ENCODE data around the gene EGFL8. TPM values are rescaled to one million over a fixed set of nuclear protein-coding genes. Genes with fewer than 3 reads are reported as not detected.

EGFL8 gene
- total RNA-seq, 1 donor from 2014 or later, result 17.2 TPM

DNA sequence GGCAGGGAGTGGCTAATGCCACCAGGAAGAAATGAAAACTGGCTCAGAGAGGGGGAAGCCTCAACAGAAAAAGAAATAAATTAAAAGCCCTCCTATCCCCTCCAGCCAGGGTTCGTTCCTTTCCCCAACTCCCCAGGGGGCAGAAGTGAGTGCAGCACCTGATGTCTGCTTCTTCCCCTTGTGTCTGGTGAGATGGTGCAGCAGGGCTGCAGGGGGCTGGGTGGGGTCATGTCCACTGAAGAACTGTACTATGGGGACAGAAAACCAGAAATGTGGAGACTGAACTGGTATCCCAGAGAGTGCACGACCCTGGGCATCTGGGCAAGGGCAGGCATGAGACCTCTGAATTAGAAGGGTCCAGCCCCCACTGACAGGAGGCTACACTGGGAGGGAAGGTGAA is 4.0 kb downstream of the EGFL8 start:
- DNase-seq, result no peak

GRCh38 chr6:32168807-32169591 is 4.6 kb downstream of the EGFL8 start:
- DNase-seq, result no peak

- DNase-seq, result no peak
These were observed 5.9 kb downstream of the EGFL8 start for GRCh38 chr6:32170294-32170693.

DNA sequence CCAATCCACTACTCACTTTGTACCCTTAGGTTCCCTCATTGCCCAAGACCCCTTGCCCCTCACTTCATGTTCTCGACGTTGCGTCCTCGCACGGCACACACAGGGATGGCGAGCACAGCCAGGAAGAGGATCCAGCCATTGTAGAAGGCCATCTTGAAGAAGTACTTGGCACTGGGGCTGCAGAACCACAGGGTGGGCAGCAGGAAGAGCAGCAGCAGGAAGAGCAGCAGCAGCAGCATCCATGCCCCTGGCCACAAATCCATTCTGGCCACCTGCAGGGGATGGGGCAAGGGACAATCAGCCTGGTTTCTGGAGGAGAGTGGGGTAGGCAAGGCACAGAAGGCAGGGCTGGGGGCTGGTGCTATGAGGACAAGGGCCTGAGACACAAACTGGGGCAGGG is 6.8 kb downstream of the EGFL8 start:
- no peak for DNase-seq

GRCh38 chr6:32173051-32173727 is 8.8 kb downstream of the EGFL8 start:
- DNase-seq, result no peak

- no peak for DNase-seq
These were observed 10.0 kb downstream of the EGFL8 start for GRCh38 chr6:32174416-32174815.

DNA sequence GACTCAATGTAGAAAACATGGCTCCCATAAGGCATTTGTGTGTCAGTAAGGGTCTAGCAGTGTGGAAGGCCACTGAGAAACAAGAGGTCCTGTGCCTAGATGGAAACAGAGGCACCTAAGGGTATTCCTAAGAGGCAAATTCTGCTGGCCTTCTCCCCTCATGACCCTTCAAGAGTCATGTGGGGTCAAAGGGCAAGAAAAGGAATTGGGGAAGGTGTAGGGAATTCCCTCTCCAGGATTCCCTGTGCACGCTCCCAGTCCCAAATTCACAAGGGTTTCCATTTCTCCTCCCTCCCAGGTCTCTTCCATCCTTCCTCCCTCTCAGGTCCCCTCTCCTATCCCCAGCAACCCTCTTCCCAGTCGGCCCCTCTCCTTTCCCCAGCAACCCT is 10.9 kb downstream of the EGFL8 start:
- DNase-seq, result no peak

DNA sequence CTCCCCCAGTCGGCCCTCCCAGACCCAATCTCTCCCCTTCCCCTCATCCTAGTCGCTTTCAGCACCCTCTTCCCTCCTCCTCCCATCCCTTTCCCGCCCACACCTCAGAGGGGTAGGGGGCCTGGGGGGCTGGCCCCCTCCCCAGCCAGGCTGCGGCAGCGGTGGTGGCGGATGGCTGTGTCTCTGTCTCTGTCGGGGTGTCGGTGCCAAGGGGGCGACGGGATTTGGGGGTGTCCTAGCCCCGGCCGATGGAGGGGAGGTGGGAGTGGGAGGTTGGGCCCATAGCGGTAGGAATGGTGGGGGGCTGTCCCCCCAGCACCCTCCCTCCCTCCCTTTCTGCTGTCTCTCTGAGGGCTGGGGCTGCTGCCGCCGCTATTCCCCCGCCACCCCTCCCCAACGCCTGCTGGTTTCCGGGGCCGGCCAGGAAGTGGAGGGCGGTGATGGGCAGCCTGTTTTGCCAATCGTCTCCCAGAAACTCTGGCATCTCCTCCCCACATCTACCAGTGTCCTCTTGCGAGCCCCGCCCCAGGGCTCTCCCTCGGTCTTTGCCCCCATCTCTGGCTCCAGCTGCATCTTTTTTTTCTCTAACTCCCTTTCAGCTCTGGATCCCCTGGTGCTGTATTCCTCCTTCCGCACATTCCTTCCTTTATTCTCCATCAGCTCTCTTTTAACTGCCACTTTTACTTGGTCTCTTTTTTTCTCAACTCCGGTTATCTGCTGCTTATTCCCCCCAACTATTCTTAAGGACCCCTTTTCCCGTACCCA is 11.5 kb downstream of the EGFL8 start, which contains the start of gene AGPAT1:
Gene AGPAT1 (minus strand): TSS at position 374 of the 765 bp plus-strand sequence. CDS start 4,588 bp downstream, outside the sequence.
- DNase-seq, result peak; percentile 94

DNA sequence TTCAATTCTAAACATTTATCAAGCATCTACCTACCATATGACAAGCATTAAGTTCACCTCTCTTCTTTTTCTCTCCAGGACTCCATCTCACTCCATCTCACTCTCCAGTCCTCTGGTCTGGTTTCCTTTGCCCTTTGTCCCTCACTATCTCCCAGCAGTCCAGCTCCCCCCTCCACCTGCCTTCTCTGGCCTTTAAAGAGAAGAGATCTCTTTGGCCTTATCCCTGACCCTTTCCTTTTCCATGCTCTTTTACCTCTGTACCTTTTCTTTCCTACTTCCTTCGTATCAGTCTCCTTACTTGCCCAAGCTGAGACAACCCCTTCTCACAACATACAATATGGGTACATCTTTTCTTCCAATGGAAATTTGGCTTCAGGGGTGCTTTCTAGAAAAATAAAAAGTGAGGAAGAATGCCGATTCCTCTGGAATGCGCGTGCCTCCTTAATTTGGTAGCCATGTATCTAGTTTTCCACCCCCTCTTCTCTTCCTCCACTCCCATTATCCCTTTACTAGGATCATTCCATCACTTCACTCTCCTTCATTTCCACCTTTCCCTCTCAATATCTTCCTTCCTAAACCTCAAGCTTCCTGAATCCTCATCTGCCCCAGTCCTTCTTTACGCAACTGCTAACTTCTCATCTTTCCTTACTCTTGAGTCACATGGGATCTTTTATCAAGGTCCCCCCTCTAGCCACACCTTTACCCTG is 12.2 kb downstream of the EGFL8 start:
- no peak for DNase-seq

DNA sequence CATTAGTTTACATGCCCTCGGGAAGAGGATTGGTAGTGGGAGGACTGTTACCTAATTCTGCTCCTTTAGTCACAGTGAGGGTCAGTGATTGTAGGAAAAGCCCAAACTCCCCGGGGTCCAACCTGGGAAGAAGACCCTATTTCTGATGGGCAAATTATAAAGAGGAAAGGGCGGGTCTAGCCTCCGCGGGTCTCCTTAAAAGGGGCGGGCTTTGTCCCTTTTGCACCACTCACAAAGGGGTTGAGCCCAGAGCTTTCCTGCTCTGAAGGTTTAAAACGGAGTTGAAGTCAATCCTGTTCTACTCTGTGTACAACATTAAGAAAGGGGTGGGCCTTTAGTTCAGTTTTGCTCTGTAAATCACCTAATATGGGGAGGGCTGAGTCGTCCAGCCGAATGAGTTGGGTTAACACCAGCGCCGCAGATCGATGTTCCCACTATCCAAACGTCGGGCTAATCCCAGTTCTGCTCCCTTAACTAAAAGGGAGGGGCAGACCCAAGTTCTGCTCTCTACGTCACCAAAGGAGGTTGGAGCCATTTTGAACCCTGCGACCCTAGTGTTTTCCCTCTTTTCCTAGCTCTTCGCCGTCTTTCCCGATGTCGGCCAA is 12.9 kb downstream of the EGFL8 start:
- no peak for DNase-seq

DNA sequence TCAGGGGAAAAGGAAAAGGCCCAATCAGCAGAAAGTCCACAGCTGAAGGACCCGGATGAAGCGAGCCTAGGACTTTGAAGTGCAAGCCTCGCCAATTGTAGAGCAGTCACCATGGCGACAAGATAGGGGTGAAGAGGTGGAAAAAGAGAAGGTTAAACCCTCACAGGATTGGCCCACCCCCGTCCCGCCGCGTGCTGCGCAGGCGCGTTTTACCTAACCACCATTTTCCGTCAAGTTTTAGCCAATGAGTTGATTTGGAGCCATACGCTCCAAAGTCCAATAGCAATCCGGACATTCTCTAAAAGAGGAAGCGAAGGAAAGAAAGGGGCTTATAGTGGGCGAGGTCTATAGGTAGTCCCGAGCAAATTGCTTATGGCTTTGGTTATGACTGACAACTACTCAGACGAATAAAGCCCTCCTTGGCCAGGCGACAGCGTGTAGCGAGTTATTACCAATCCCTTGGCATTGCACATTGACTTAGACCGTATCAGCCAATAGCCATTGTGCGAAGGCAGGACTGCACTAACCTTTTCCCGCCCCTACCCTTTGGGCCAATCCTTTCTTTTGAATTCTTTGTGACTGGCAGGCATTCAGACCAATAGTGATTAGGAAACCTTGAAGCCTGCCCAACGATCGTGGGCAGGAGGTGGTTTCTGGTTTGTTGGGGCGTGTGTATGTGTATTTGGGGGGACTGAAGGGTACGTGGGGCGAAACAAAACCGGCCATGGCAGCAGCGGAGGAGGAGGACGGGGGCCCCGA is 13.6 kb downstream of the EGFL8 start, which contains the start of gene RNF5:
Gene RNF5 (plus strand): TSS at position 618 of the 759 bp plus-strand sequence. CDS start 107 bp downstream, at position 725.
- peak; percentile 100 for DNase-seq

DNA sequence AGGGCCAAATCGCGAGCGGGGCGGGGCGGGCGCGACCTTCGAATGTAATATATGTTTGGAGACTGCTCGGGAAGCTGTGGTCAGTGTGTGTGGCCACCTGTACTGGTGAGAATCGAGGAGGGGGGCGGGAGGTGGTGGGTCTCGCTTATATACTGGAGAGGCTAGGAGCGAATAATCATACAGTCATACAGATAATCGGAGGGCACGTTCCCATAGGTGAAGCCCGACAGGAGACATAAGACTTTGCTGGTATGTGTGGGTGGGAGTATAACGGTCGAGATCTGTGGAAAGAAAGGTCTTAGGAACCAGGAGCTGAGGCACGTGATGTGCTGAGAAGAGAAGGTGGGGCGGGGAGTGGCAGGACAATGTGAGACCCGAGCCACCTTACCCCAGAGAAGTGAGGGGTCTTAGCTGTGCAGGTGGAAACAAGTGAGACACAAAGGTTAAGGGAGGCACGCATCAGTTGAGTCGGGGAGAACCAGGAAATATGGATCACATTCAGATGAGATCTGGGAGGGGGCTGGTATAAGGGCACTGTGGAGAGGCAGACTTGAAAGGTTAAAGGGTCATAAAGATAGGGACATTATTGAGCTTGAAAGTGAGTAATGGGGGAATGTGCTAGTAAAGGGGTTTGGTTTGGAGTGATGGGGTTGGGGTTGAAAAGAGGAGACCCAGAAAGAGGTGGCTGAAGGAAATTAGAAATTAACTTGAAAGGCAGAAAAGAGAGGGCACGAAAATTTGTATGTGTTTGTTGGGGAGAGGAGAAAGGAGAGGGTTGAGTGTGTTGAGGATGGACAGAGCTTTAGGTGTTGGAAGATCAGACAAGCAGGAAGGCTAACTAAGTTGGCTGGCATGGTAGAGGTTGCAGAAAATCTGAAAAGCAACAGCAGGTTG is 14.4 kb downstream of the EGFL8 start:
- DNase-seq, result no peak

DNA sequence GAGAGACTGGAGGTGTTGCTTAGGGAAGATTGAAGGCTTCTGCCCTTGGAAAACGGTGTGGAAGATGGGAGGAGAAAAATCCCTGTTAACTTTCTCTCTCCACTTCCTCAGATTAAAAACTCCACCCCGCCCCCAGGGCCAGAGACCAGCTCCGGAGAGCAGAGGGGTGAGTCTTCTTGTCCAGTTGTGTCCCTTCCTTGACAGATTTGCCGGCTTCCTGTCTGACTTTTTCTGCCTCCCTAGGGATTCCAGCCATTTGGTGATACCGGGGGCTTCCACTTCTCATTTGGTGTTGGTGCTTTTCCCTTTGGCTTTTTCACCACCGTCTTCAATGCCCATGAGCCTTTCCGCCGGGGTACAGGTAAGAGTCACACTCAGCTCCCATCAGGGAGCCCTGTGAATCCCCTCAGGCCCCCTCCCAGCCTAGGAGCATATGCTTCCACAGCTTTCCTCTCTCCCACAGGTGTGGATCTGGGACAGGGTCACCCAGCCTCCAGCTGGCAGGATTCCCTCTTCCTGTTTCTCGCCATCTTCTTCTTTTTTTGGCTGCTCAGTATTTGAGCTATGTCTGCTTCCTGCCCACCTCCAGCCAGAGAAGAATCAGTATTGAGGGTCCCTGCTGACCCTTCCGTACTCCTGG is 15.5 kb downstream of the EGFL8 start:
- DNase-seq, result no peak

- DNase-seq, result no peak
These were observed 16.8 kb downstream of the EGFL8 start for GRCh38 chr6:32181148-32181702.

DNA sequence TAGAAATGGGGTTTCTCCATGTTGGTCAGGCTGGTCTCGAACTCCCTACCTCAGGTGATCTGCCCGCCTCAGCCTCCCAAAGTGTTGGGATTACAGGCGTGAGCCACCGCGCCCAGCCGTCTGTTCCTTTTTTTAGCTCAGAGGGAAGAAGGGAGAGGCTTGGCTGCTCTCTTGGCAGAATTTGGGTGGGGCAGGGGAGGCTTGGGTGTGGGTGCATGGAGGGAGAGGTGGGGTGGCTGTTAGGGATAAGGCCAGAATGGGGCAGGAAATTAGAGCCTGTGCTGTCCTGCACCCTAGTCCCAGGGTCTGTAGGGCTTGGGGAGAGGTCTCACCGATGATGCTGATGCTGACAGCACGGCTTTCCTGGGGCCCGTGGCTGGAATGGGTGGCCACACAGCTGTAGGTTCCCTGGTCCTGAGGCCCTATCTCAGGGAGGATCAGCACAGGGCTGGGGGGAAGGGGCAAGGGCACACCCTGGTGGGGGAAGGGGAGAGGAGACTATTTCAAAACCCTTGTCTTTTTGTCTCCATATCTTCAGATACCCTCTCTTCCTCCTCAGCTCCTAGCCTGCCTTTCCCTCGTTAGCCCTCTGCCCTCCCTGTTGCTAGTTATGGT is 17.6 kb downstream of the EGFL8 start:
- DNase-seq, result no peak

DNA sequence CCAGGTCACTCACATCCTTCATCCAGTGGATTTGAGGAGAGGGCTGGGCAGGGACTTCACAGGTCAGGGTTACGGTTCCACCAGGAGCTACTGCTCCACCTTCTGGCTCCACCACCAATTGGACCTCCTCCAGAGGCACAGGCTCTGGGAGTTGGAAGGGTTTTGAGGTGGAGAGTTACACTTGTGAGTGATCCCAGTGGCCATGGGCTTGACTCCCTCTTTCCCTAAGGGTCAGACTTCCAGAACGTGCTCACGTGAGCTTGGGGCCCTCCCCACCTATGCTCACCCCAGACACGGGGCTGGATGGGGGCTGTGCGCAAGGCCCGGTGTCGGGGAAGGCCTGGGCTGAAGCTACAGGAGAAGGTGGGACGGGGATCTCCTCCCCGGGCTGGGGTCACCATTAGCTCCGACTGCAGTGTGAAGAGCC is 18.2 kb downstream of the EGFL8 start:
- no peak for DNase-seq

DNA sequence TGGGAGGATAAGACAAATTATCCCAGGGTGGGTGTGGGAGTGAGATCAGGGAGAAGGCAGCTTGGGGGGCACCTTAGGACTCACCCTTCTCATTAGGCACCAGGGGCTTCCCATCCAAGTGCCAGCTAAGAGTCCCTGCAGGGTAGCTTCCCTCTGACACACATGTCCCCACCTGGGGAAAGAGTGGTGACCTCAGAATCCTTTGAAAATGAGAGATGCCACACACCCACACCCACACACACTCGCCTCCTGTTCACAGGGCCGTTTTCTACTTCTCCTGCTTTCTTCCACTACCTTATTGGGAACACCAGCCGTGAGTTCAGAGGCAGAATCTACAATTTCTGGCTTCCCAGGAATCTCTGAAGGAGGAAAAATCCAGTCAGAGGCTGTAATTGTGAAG is 18.6 kb downstream of the EGFL8 start:
- no peak for DNase-seq

DNA sequence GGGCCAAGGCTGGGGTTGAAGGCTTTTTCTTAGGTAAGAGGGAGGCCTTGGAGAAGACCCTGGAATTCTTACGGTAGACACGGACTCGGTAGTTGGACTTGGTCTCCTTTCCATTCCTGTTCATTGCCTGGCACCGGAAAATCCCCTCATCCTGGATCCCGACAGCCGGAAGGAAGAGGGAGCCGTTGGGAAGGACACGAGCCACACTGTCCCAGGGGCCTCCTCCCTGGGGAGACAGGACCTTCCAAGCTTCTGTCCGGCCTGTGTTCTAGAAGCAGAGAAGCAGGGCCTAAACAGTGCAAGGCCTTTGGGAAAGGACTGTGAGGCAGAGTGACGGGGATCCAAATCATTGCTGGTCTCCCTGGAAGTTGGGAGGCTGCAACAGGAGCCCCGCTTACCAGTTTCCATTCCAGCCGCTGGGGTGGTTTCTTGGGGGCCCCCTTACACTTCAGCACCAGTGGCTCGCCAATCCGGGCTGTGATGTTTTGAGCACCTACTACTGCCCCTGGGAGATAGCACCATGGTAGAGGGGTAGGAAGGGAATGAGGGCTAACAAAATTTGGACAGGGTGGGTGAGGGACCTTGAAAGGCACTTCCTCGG is 19.2 kb downstream of the EGFL8 start:
- no peak for DNase-seq
